Measurements from ENCODE around the gene TMEM196. TPM values are rescaled to one million over a fixed set of nuclear protein-coding genes. Genes with fewer than 3 reads are reported as not detected.

The TMEM196 gene
- total and polyA plus RNA-seq, 8 donors = 0.03 to 0.55 TPM; not detected in 6

DNA sequence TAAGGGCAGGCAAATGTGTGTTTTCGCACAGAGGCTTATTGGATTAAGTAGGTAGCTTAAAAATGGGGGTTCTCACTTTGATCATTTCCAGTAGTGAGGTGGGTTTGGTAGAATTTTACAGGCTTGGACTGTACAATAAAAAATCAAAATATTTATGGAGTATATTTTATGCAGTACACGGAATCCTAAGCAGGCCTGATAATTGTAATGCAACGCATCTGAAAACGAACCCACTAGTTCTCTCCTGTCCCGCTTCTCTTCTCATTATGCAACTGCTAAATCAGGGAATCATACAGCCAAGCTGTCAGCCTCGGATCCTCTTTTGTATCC lies 64.2 kb downstream of the TMEM196 start:
- intact Hi-C loops (cut with DNase I; ENCODE audit: low total_unique reads) = no loop called here
- H3K36me3 ChIP-seq = peaks cover 0 to under 1% (median 0%) of the 10 kb centered on the region in 4 donors
- H3K27ac ChIP-seq = peak overlapping the region in 4 of 5 donors; percentile 67 to 88 (median 74)
- TF ChIP-seq EP300 (IDR thresholded peaks at IDR 0.05) (no peak), POLR2A (IDR thresholded peaks at IDR 0.05) (no peak), POLR2AphosphoS5 (IDR thresholded peaks at IDR 0.05) (no peak)
- TF ChIP-seq, protein P1, sequence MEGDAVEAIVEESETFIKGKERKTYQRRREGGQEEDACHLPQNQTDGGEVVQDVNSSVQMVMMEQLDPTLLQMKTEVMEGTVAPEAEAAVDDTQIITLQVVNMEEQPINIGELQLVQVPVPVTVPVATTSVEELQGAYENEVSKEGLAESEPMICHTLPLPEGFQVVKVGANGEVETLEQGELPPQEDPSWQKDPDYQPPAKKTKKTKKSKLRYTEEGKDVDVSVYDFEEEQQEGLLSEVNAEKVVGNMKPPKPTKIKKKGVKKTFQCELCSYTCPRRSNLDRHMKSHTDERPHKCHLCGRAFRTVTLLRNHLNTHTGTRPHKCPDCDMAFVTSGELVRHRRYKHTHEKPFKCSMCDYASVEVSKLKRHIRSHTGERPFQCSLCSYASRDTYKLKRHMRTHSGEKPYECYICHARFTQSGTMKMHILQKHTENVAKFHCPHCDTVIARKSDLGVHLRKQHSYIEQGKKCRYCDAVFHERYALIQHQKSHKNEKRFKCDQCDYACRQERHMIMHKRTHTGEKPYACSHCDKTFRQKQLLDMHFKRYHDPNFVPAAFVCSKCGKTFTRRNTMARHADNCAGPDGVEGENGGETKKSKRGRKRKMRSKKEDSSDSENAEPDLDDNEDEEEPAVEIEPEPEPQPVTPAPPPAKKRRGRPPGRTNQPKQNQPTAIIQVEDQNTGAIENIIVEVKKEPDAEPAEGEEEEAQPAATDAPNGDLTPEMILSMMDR (IDR thresholded peaks at IDR 0.05) = no peak
- no peaks in the 10 kb centered on the region for H3K9me3 ChIP-seq
- H3K4me3 ChIP-seq = peak overlapping the region; percentile 76 to 94 (median 84)
- 52 to 60% (median 58%) methylated on average over 6 of the region's 6 CpGs for WGBS, 5 donors
- H3K4me1 ChIP-seq = peaks cover 13 to 38% (median 30%) of the 10 kb centered on the region in 4 donors
- H3K27me3 ChIP-seq = no peaks in the 10 kb centered on the region
- DNase-seq = no peak

DNA sequence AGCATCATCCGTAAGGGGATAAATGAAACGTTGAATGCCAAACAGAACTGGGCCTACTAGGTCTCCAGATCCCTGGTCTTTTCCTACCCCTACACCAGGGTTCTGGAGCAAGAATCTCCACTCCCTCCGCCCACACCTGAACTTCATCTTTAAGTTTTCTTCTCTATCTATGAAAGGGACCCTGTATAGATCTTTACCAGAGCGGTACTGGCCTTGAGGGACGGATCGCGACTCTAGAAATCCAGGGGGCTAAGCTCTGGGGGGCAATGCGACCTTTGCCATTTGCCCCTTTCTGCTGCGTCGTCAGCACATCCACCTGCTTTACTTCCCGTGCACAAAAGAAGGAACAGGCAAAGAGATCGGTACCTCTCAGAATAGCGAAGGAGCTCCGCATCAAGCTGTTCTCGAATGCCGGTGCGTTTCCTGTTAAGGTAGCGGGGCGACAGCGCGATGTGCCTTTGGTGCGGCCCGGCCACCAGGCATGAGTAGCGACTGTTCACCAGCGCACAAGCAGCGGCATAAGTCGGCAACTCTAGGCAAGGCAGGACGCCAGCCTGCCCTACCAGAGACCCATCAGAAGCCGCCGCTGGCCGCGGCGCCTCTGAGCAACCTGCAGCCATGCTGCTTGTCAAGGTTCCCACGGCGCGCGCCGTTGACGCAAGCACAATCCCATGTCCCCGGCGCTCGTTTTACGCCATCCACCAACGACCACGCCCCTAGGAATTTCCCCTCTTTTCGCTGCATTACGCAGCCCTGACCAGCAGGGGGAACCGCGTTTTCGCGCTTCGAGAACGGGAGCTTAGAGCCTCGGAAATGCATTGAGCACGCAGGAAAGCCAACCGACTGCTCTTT lies 64.8 kb downstream of the TMEM196 start, which contains the start of gene POLR1F:
TSS of gene POLR1F (minus strand) at position 641 of the 852 bp plus-strand sequence. CDS start at position 620, 21 bp downstream.
- TF ChIP-seq, protein P1 (IDR thresholded peaks at IDR 0.05) = peak in 5 of 7 experiments; percentile 68 to 98 (median 84)
- TF ChIP-seq POLR2AphosphoS5 (IDR thresholded peaks at IDR 0.05) = peak; percentile 89 to 95 (median 93)
- TF ChIP-seq POLR2A (IDR thresholded peaks at IDR 0.05) = peak in 2 of 4 donors; percentile 34 to 75
- no peak for TF ChIP-seq EP300 (IDR thresholded peaks at IDR 0.05)
- H3K27me3 ChIP-seq = no peaks in the 10 kb centered on the region
- peaks cover under 1 to 5% (median 2%) of the 10 kb centered on the region in 4 donors for H3K36me3 ChIP-seq
- peak within 1 kb of the TSS; percentile 67 to 88 (median 70) for H3K27ac ChIP-seq
- H3K4me1 ChIP-seq = peaks cover 13 to 38% (median 30%) of the 10 kb centered on the region in 4 donors
- peak; percentile 95 to 98 for DNase-seq
- intact Hi-C loops (cut with DNase I; ENCODE audit: low total_unique reads) = no loop called here
- peak within 1 kb of the TSS; percentile 76 to 94 (median 84) for H3K4me3 ChIP-seq
- no peaks in the 10 kb centered on the region for H3K9me3 ChIP-seq
- WGBS, 5 donors = 0 to 1% (median 0%) methylated on average over 36 to 56 of the region's 56 CpGs

- DNase-seq = no peak
- intact Hi-C loops (cut with DNase I; ENCODE audit: low total_unique reads) = no loop called here
- WGBS, 5 donors = 45 to 68% (median 57%) methylated on average over 3 of the region's 3 CpGs
- peak overlapping the region in 2 of 4 donors; percentile 82 to 94 for H3K4me3 ChIP-seq
- H3K36me3 ChIP-seq = peaks cover 4 to 17% (median 14%) of the 10 kb centered on the region in 4 donors
- no peak for TF ChIP-seq POLR2AphosphoS5 (IDR thresholded peaks at IDR 0.05)
- TF ChIP-seq EP300 (IDR thresholded peaks at IDR 0.05) = no peak
- TF ChIP-seq, protein P1 (IDR thresholded peaks at IDR 0.05) = no peak
- H3K9me3 ChIP-seq = no peaks in the 10 kb centered on the region
- H3K4me1 ChIP-seq = peaks cover 13 to 38% (median 30%) of the 10 kb centered on the region in 4 donors
- no peaks in the 10 kb centered on the region for H3K27me3 ChIP-seq
- no peak overlapping the region for H3K27ac ChIP-seq
These were observed 66.2 kb downstream of the TMEM196 start for GRCh38 chr7:19707240-19707639.

DNA sequence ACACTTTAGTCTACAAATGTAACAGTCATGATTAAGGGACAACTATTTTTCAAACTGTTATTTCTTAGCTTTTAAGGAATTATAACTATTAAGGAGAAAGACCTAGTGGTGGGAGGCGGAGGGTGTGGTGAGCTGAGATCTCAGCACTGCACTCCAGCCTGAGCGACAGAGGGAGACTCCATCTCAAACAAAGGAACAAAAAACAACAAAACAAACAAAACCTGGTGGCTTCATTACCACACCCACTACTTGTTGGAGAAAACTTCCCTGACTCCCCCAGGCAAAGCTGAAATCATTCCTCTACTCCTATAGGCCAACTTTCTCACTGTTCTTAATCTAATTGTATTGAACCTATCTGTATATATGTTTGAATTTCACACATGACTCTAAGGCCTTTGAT lies 67.8 kb downstream of the TMEM196 start:
- Histone ChIP-seq H3K36me3 (peaks cover 4 to 26% (median 22%) of the 10 kb centered on the region in 4 donors), H3K27ac (no peak overlapping the region), H3K4me3 (no peak overlapping the region), H3K27me3 (no peaks in the 10 kb centered on the region), H3K9me3 (no peaks in the 10 kb centered on the region), H3K4me1 (peaks cover 13 to 38% (median 30%) of the 10 kb centered on the region in 4 donors)
- no peak for DNase-seq
- intact Hi-C loops (cut with DNase I; ENCODE audit: low total_unique reads) = no loop called here
- WGBS, 5 donors = 70 to 77% (median 72%) methylated on average over 2 of the region's 2 CpGs
- TF ChIP-seq POLR2AphosphoS5 (IDR thresholded peaks at IDR 0.05) (no peak), POLR2A (IDR thresholded peaks at IDR 0.05) (no peak)
- TF ChIP-seq, protein P1 (IDR thresholded peaks at IDR 0.05) = no peak

Measured in stomach (tissue), 9 donors.